HL-60 (cell line): ENCODE results near the gene TIFAB.
A peak's percentile ranks its signal among the peaks of the same experiment; 100 is the strongest.

Experiments used
- DNase-seq, 2 experiments: peaks; one replicate each; pipeline ENCODE4 v3.0.0-alpha.2; 2010 to 2020; ENCODE audit warnings: low read depth in 1 of 2, low spot score in 1 of 2
- H3K27ac ChIP-seq: fragments of 250-450 bp; sonication (Bioruptor Pico); replicated peaks from 2 replicates; pipeline ENCODE4 v1.5.1; 2020; ENCODE audit warnings: mild to moderate bottlenecking, moderate library complexity
- H3K27me3 ChIP-seq: fragments of 250-450 bp; sonication (Bioruptor Pico); 2 replicates; pipeline ENCODE4 v1.5.1; 2021; ENCODE audit warnings: mild to moderate bottlenecking, moderate library complexity; ENCODE audit not compliant: insufficient read depth, poor library complexity, severe bottlenecking
- H3K4me3 ChIP-seq: replicated peaks from 2 replicates; pipeline ENCODE4 v1.5.1; 2011; ENCODE audit warnings: mild to moderate bottlenecking, control low read depth, low read length; ENCODE audit not compliant: insufficient read depth
- GABPA ChIP-seq: IDR thresholded peaks from 2 replicates; pipeline ENCODE4 v1.6.1; 2012; ENCODE audit warnings: low read depth
- POLR2AphosphoS5 ChIP-seq: IDR thresholded peaks from 2 replicates; pipeline ENCODE4 v1.6.1; 2012; ENCODE audit warnings: low read depth
- SPI1 ChIP-seq: IDR thresholded peaks from 2 replicates; pipeline ENCODE4 v1.6.1; 2012; ENCODE audit warnings: low read depth, mild to moderate bottlenecking, borderline replicate concordance
- TF ChIP-seq, protein P1 (sequence below): IDR thresholded peaks from 2 replicates; pipeline ENCODE4 v1.6.1; 2012; ENCODE audit warnings: low read depth; ENCODE audit not compliant: insufficient replicate concordance
- TF ChIP-seq, protein P2 (sequence below): IDR thresholded peaks from one replicate; pipeline ENCODE4 v1.5.1; 2011; ENCODE audit warnings: low read length, control low read depth, inconsistent platforms; ENCODE audit not compliant: insufficient read depth

The TIFAB gene

DNA sequence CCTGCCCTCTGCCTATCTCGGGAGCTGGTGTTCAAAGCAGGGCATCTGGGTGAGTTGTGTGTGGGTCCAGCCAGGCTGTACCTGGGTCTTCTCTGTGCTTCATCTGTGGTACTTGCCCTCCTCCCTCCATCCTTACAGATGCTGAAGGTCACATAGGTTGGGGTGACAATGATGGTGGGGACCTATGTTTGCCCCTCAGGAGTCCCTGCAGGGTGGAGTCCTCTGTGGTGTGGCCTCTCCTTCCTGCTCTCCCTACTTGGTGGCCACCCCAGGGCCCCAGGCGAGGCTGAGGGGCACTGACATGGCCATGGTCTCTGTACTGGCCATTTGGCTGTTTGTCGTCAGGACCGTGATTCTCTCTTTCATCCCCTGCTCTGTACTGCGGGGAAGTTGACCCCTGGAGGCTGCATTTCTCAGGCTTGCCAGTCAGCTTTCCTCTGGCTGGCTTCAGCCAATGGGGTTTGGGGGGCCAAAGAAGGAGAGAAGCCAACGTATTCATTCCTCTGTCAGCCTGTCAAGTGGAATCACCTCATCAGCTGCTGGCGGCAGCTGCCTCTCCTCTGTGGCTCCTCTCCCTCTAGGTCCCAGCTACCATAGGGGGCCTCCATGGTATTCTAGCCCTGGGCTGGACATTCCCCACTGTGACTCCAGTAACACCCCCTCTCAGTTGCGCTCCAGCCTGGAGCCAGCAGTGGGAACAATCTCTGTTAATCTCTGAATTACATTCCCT lies 9.6 kb downstream of the TIFAB start:
- TF ChIP-seq SPI1, result no peak
- TF ChIP-seq, protein P1, sequence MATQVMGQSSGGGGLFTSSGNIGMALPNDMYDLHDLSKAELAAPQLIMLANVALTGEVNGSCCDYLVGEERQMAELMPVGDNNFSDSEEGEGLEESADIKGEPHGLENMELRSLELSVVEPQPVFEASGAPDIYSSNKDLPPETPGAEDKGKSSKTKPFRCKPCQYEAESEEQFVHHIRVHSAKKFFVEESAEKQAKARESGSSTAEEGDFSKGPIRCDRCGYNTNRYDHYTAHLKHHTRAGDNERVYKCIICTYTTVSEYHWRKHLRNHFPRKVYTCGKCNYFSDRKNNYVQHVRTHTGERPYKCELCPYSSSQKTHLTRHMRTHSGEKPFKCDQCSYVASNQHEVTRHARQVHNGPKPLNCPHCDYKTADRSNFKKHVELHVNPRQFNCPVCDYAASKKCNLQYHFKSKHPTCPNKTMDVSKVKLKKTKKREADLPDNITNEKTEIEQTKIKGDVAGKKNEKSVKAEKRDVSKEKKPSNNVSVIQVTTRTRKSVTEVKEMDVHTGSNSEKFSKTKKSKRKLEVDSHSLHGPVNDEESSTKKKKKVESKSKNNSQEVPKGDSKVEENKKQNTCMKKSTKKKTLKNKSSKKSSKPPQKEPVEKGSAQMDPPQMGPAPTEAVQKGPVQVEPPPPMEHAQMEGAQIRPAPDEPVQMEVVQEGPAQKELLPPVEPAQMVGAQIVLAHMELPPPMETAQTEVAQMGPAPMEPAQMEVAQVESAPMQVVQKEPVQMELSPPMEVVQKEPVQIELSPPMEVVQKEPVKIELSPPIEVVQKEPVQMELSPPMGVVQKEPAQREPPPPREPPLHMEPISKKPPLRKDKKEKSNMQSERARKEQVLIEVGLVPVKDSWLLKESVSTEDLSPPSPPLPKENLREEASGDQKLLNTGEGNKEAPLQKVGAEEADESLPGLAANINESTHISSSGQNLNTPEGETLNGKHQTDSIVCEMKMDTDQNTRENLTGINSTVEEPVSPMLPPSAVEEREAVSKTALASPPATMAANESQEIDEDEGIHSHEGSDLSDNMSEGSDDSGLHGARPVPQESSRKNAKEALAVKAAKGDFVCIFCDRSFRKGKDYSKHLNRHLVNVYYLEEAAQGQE, result no peak
- no peak for TF ChIP-seq GABPA
- TF ChIP-seq POLR2AphosphoS5, result no peak
- TF ChIP-seq, protein P2, sequence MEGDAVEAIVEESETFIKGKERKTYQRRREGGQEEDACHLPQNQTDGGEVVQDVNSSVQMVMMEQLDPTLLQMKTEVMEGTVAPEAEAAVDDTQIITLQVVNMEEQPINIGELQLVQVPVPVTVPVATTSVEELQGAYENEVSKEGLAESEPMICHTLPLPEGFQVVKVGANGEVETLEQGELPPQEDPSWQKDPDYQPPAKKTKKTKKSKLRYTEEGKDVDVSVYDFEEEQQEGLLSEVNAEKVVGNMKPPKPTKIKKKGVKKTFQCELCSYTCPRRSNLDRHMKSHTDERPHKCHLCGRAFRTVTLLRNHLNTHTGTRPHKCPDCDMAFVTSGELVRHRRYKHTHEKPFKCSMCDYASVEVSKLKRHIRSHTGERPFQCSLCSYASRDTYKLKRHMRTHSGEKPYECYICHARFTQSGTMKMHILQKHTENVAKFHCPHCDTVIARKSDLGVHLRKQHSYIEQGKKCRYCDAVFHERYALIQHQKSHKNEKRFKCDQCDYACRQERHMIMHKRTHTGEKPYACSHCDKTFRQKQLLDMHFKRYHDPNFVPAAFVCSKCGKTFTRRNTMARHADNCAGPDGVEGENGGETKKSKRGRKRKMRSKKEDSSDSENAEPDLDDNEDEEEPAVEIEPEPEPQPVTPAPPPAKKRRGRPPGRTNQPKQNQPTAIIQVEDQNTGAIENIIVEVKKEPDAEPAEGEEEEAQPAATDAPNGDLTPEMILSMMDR, result no peak
- Histone ChIP-seq H3K4me3 (no peak overlapping the region), H3K27me3 (no peaks in the 10 kb centered on the region), H3K27ac (no peak overlapping the region)
- DNase-seq, result no peak

DNA sequence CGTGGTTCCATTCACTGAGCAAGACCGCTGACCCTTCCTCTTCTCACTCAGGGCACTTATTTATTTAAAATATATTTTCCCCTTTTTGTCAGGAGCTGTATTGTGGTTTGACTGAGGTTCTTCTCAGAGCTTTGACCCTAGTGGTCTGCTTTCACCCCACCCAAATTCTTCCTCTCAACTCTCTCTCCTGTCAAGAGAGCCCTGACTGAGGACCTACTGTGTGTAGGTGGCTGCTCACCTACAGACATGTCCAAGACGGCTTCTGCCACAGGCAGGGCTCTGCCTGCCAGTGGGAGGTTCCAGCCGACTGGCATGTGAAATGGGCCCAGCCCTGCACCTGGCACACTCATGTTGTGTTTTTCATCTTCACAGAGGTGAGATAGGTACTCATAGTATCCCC lies 10.2 kb downstream of the TIFAB start:
- no peak for DNase-seq
- TF ChIP-seq, protein P2, result no peak
- TF ChIP-seq, protein P1, result no peak
- TF ChIP-seq GABPA, result no peak
- Histone ChIP-seq H3K27ac (no peak overlapping the region), H3K4me3 (no peak overlapping the region), H3K27me3 (no peaks in the 10 kb centered on the region)

DNA sequence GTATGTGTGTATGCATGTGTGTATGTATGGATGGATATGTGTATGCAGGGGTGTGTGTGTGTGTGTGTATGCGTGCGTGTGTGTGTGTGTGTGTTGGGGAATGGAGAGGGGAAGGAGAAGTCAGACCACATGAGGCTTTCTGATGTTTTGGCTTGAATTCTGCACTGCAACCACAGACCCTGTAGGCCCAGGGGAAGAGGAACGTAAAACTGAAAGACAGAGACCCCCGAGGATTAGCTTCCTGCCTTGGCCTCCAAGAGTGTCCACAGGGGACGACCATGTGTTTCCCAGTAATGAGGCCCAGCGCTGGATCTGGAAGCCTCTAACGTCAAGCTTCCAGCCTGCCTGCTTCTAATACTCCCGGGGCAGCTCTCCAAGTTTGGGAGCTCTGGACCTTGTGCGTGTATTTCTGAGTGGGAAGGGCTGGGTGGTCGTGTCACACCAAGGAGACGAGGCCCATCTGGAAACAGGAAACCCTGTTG lies 10.8 kb downstream of the TIFAB start:
- H3K4me3 ChIP-seq, result no peak overlapping the region
- H3K27ac ChIP-seq, result no peak overlapping the region
- TF ChIP-seq POLR2AphosphoS5 (no peak), GABPA (no peak), SPI1 (no peak)
- TF ChIP-seq, protein P1, result no peak
- TF ChIP-seq, protein P2, result no peak
- peak in 1 of 2 experiments; percentile 28 for DNase-seq
- no peaks in the 10 kb centered on the region for H3K27me3 ChIP-seq
